ENCODE results near the gene BACE1. TPM values are rescaled to one million over a fixed set of nuclear protein-coding genes. Genes with fewer than 3 reads are reported as not detected.

BACE1 gene
- total and polyA plus RNA-seq, 3 donors from 2014 or later = 24.7 to 50.4 (median 32.5) TPM

DNA sequence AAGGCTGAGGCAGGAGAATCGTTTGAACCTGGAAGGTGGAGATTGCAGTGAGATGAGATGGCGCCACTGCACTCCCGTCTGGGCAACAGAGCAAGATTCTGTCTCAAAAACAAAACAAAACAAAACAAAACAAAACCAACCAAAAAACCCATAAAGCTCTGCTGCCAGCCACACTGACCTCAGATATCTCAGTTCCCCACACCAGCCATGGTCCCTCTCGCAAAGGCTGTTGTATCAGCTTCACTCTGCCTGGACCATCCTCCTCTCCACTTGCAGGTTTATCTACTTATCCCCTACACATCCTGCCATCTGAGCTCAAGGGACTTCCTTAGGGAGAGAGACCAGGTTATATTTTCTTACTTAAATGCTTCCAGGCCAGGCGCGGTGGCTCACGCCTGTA lies 13.8 kb downstream of the BACE1 start:
- WGBS, 2 donors = 93 to 99% methylated on average over 6 to 7 of the region's 7 CpGs
- Histone ChIP-seq H3K4me3 (no peak overlapping the region), H3K9me3 (no peaks in the 10 kb centered on the region), H3K27me3 (no peaks in the 10 kb centered on the region), H3K36me3 (ENCODE audit: low read depth, missing control alignments) (no peaks in the 10 kb centered on the region), H3K27ac (no peak overlapping the region), H3K4me1 (peaks cover 20% of the 10 kb centered on the region)
- intact Hi-C loops (cut with DNase I; ENCODE audit: low total_unique reads) = no loop called here
- no peak for DNase-seq
- no peak for TF ChIP-seq POLR2A (IDR thresholded peaks at IDR 0.05)
- TF ChIP-seq, protein P1, sequence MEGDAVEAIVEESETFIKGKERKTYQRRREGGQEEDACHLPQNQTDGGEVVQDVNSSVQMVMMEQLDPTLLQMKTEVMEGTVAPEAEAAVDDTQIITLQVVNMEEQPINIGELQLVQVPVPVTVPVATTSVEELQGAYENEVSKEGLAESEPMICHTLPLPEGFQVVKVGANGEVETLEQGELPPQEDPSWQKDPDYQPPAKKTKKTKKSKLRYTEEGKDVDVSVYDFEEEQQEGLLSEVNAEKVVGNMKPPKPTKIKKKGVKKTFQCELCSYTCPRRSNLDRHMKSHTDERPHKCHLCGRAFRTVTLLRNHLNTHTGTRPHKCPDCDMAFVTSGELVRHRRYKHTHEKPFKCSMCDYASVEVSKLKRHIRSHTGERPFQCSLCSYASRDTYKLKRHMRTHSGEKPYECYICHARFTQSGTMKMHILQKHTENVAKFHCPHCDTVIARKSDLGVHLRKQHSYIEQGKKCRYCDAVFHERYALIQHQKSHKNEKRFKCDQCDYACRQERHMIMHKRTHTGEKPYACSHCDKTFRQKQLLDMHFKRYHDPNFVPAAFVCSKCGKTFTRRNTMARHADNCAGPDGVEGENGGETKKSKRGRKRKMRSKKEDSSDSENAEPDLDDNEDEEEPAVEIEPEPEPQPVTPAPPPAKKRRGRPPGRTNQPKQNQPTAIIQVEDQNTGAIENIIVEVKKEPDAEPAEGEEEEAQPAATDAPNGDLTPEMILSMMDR (IDR thresholded peaks at IDR 0.05) = no peak

DNA sequence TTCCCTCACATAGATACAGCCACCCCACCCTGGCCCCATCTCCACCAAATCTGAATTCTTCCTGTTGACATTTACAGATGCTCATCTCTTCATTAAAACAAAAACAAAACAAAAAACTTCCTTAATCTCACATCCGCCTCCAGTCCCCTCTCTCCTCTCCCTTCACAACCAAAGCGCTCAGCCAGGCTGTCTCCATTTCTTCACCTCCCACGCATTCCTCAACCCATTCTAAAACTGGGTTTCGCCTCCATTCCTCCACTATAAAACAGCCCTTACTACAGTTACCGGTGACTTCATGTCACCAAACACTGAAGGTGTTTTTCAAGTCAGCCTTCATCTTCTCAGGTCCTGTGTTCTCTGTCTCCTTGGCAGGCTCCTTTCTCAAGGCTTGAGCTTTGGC lies 15.3 kb downstream of the BACE1 start:
- Histone ChIP-seq H3K27ac (no peak overlapping the region), H3K9me3 (no peaks in the 10 kb centered on the region), H3K4me1 (peaks cover 20% of the 10 kb centered on the region), H3K27me3 (no peaks in the 10 kb centered on the region), H3K4me3 (no peak overlapping the region), H3K36me3 (ENCODE audit: low read depth, missing control alignments) (no peaks in the 10 kb centered on the region)
- WGBS, 2 donors = 42 to 52% methylated on average over 5 of the region's 5 CpGs
- no peak for DNase-seq
- no peak for TF ChIP-seq POLR2A (IDR thresholded peaks at IDR 0.05)
- TF ChIP-seq, protein P1 (IDR thresholded peaks at IDR 0.05) = no peak
- intact Hi-C loops (cut with DNase I; ENCODE audit: low total_unique reads) = no loop called here

DNA sequence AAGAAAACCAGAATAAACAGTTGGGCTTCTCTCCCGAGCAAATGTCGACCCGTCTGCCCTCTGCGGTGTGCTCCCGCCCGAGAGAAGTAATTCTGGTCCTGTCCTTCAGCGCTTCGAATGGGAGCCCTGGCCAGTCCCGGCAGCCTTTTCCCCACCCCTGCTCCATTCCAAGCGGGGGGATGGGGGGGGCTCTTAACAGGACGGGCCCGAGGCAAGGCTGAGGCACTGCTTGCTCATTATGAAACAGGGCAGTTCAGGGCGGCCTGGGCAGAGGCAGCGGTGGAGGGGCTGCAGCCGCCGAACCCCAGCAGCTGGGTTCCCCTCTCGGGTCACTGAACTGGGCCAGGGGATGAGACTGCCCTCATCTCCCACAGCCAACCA lies 15.8 kb downstream of the BACE1 start:
- TF ChIP-seq, protein P1 (IDR thresholded peaks at IDR 0.05) = no peak
- no peak for TF ChIP-seq POLR2A (IDR thresholded peaks at IDR 0.05)
- 36 to 44% methylated on average over 11 to 17 of the region's 17 CpGs for WGBS, 2 donors
- Histone ChIP-seq H3K4me1 (peaks cover 20% of the 10 kb centered on the region), H3K27ac (no peak overlapping the region), H3K36me3 (ENCODE audit: low read depth, missing control alignments) (no peaks in the 10 kb centered on the region), H3K4me3 (no peak overlapping the region), H3K9me3 (no peaks in the 10 kb centered on the region), H3K27me3 (no peaks in the 10 kb centered on the region)
- intact Hi-C loops (cut with DNase I; ENCODE audit: low total_unique reads) = no loop called here
- peak; percentile 44 for DNase-seq

DNA sequence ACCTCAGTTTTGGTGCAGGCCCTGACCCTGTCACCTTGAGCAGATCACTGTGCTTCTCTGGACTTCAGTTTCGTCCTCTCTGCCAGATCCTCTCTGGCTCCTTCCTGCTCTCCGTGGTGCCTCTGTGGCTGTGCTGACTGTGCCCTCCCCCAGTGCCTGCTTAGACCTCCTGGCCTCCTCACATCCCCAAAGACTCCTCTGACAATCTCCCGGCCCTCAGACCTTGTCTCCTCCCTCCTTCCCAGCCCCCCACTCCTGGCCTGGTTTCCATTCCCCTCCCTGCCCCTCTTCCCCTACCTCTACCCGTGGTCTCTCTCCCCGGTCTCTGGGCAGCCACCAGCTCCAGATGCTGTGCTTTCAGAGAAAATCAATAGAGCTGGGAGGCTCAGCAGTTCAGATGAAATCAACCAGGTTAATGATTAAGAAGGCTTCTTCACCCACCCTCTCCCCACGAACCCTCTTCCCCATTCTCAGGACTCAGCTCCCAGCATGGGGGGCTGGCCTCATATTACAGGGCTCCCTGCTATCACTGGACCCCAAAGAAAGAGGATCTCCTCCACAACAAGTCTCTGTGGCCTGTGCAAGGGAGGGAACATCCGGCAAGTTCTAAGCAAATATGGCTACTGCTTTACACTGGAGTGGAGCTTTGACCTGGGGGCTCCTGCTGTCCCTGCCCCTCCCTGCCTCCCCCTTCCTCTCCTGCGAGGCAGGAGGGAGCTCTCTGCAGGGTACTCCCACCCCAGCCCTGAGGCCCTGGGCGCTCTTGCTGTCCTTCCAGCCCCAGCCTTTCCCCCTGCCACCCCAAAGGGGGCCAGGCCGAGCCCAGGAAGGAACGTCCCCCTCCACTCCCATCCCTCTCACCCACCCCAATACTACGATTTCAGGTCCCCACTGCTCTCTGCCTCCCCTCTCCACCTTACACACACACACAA lies 16.4 kb downstream of the BACE1 start:
- 44 to 51% methylated on average over 12 of the region's 12 CpGs for WGBS, 2 donors
- intact Hi-C loops (cut with DNase I; ENCODE audit: low total_unique reads) = no loop called here
- TF ChIP-seq, protein P1 (IDR thresholded peaks at IDR 0.05) = no peak
- TF ChIP-seq POLR2A (IDR thresholded peaks at IDR 0.05) = no peak
- Histone ChIP-seq H3K4me1 (peaks cover 20% of the 10 kb centered on the region), H3K4me3 (no peak overlapping the region), H3K27ac (no peak overlapping the region), H3K36me3 (ENCODE audit: low read depth, missing control alignments) (no peaks in the 10 kb centered on the region), H3K9me3 (no peaks in the 10 kb centered on the region), H3K27me3 (no peaks in the 10 kb centered on the region)
- DNase-seq = no peak

Data from testis (tissue), 3 donors.